Left lung (tissue), 10 donors: ENCODE data around the gene LAMB3. TPM values are rescaled to one million over a fixed set of nuclear protein-coding genes. Genes with fewer than 3 reads are reported as not detected.

Experiments used
- ATAC-seq: fragments of 200-7000 bp; cut with Tn5 transposase; one replicate; pipeline ENCODE4 v1.9.1; 2020; ENCODE audit warnings: moderate library complexity
- DNase-seq, 4 donors: peaks; one replicate each; pipeline ENCODE4 v3.0.0-alpha.2; 2013 to 2020
- H3K27ac ChIP-seq, 2 donors: fragments of 200-600 bp; sonication (generic) in 1 of 2; one replicate each; pipeline versions ENCODE4 v1.5.0 to v1.8.0; 2020 to 2021
- H3K27me3 ChIP-seq, 2 donors: fragments of 200-600 bp; sonication (generic) in 1 of 2; one replicate each; pipeline versions ENCODE4 v1.5.0 to v1.8.0; 2020 to 2021
- H3K36me3 ChIP-seq, 2 donors: fragments of 200-600 bp; sonication (generic) in 1 of 2; one replicate each; pipeline versions ENCODE4 v1.5.0 to v1.8.0; 2020 to 2021
- H3K4me1 ChIP-seq, 2 donors: fragments of 200-600 bp; one replicate each; pipeline ENCODE4 v1.8.0; 2021
- H3K4me3 ChIP-seq, 2 donors: fragments of 200-600 bp; sonication (generic) in 1 of 2; one replicate each; pipeline versions ENCODE4 v1.5.0 to v1.8.0; 2020 to 2021; ENCODE audit warnings: mild to moderate bottlenecking in 1 of 2
- H3K9me3 ChIP-seq, 2 donors: fragments of 200-600 bp; sonication (generic) in 1 of 2; one replicate each; pipeline versions ENCODE4 v1.5.0 to v1.8.0; 2020 to 2021
- CTCF ChIP-seq, 2 donors: fragments of 200-600 bp; sonication (generic) in 1 of 2; IDR thresholded peaks; one replicate each; pipeline versions ENCODE4 v1.5.0 to v1.8.0; 2021; ENCODE audit warnings: antibody characterized with exemption in 2 of 2
- intact Hi-C, 2 donors: fragments of 100-400 bp; cut with DNase I; formaldehyde crosslinking; loops; one replicate each; pipeline versions ENCODE4 v1.11.2 to v1.14.2; 2022
- polyA plus RNA-seq, 6 donors: library from polyadenylated mRNA; unstranded; fragments of 120-200 nt; gene quantifications; one replicate each; pipeline ENCODE4 v1.2.1, GENCODE V29; 2013; ENCODE audit not compliant: insufficient read length in 6 of 6
- total RNA-seq, 2 donors: library from RNA; stranded (reverse); fragmentation: NEBNext Ultra II Directional; extraction: Animal tissue kit (Norgen Biotek cat#: 25700); gene quantifications; one replicate each; pipeline ENCODE4 v1.2.1, GENCODE V29; 2021
- donor health status: DM: no; HTN: yes; CAD: no.
- donor health status: DM: no; HTN: no; CAD: no.

LAMB3 gene
- total and polyA plus RNA-seq, 8 donors, result 54.1 to 126 (median 69.9) TPM

GRCh38 chr1:209692745-209693504 lies 40.7 kb upstream of the LAMB3 start:
- no peak overlapping the region for H3K27ac ChIP-seq
- no peaks in the 10 kb centered on the region for H3K36me3 ChIP-seq
- no peaks in the 10 kb centered on the region for H3K27me3 ChIP-seq
- peak; percentile 76 to 82 for TF ChIP-seq CTCF (IDR thresholded peaks at IDR 0.05)
- H3K9me3 ChIP-seq, result no peaks in the 10 kb centered on the region
- DNase-seq (peak; percentile 45 to 89 (median 76)), ATAC-seq (peak; percentile 86)
- peaks cover 6 to 30% of the 10 kb centered on the region in 2 donors for H3K4me1 ChIP-seq
- intact Hi-C loops, result loop anchor here in 1 of 2 donors (5.0 kb wide), 1 partner anchor 111 kb away; the partner anchor contains the start of gene CAMK1G
- no peak overlapping the region for H3K4me3 ChIP-seq

- ATAC-seq (no peak), DNase-seq (no peak)
- no peaks in the 10 kb centered on the region for H3K9me3 ChIP-seq
- no peaks in the 10 kb centered on the region for H3K27me3 ChIP-seq
- H3K27ac ChIP-seq, result peak overlapping the region in 1 of 2 donors; percentile 45
- no peaks in the 10 kb centered on the region for H3K36me3 ChIP-seq
- no peak overlapping the region for H3K4me3 ChIP-seq
- no peak for TF ChIP-seq CTCF (IDR thresholded peaks at IDR 0.05)
- H3K4me1 ChIP-seq, result peaks cover 10 to 33% of the 10 kb centered on the region in 2 donors
- intact Hi-C loops, result loop anchor here in 1 of 2 donors (5.0 kb wide), 1 partner anchor 110 kb away; the partner anchor contains the start of gene CAMK1G
Measured at GRCh38 chr1:209692296-209692695, 40.1 kb upstream of the LAMB3 start.

GRCh38 chr1:209691237-209691636 lies 39.0 kb upstream of the LAMB3 start:
- peaks cover 11 to 38% of the 10 kb centered on the region in 2 donors for H3K4me1 ChIP-seq
- no peaks in the 10 kb centered on the region for H3K9me3 ChIP-seq
- intact Hi-C loops, result loop anchor here in 1 of 2 donors (5.0 kb wide), 1 partner anchor 109 kb away; the partner anchor contains the start of gene CAMK1G

GRCh38 chr1:209689477-209689876 lies 37.3 kb upstream of the LAMB3 start:
- ATAC-seq (peak; percentile 12), DNase-seq (no peak)
- Histone ChIP-seq H3K27me3 (peaks cover 0 to 2% of the 10 kb centered on the region in 2 donors), H3K27ac (no peak overlapping the region), H3K36me3 (no peaks in the 10 kb centered on the region), H3K4me3 (no peak overlapping the region), H3K4me1 (peaks cover 11 to 43% of the 10 kb centered on the region in 2 donors), H3K9me3 (no peaks in the 10 kb centered on the region)
- intact Hi-C loops, result loop anchor here in 1 of 2 donors (10.0 kb wide), 1 partner anchor 115 kb away; no protein-coding TSS in a partner anchor
- TF ChIP-seq CTCF (IDR thresholded peaks at IDR 0.05), result no peak

More at GRCh38 chr1:209691237-209691636, 39.0 kb upstream of the LAMB3 start:
- H3K27me3 ChIP-seq, result no peaks in the 10 kb centered on the region
- no peaks in the 10 kb centered on the region for H3K36me3 ChIP-seq
- no peak for DNase-seq
- no peak for ATAC-seq
- no peak overlapping the region for H3K4me3 ChIP-seq
- H3K27ac ChIP-seq, result no peak overlapping the region
- TF ChIP-seq CTCF (IDR thresholded peaks at IDR 0.05), result no peak

- Histone ChIP-seq H3K27ac (no peak overlapping the region), H3K4me1 (peaks cover 11 to 43% of the 10 kb centered on the region in 2 donors), H3K27me3 (peaks cover 0 to 9% of the 10 kb centered on the region in 2 donors), H3K9me3 (no peaks in the 10 kb centered on the region), H3K36me3 (no peaks in the 10 kb centered on the region), H3K4me3 (no peak overlapping the region)
- DNase-seq (no peak), ATAC-seq (peak; percentile 27)
- intact Hi-C loops, result loop anchor here in 1 of 2 donors (10.0 kb wide), 1 partner anchor 114 kb away; no protein-coding TSS in a partner anchor
- no peak for TF ChIP-seq CTCF (IDR thresholded peaks at IDR 0.05)
Measured at GRCh38 chr1:209688746-209689234, 36.6 kb upstream of the LAMB3 start.
